Measurements from ENCODE around the gene OTUB1. TPM values are rescaled to one million over a fixed set of nuclear protein-coding genes. Genes with fewer than 3 reads are reported as not detected.

Gene OTUB1
- total and polyA plus RNA-seq, 2 of the 4 experiments (the other 2 are of a cell fraction) = 69.0 to 168 TPM

GRCh38 chr11:64004590-64004984 lies 18.3 kb downstream of the OTUB1 start:
- ChIA-PET POLR2A (ENCODE audit: unreplicated experiment) (no interaction called here), CTCF (no interaction called here)
- Histone ChIP-seq H2BK120ac (ENCODE audit: low read depth, low read length) (no peak overlapping the region), H3K4ac (ENCODE audit: low read depth, low read length) (no peak overlapping the region), H3K14ac (replicated peaks; ENCODE audit: low read depth, low read length) (no peak overlapping the region), H4K20me1 (ENCODE audit: insufficient read depth, low read length) (peaks cover 5% of the 10 kb centered on the region), H3K9me1 (ENCODE audit: insufficient read depth, low read length) (0 out of 2 replicates have a peak, but pooled peaks cover 3% of the 10 kb centered on the region), H3K56ac (ENCODE audit: extremely low read depth, insufficient read depth, low read length) (no peak overlapping the region), H2BK20ac (ENCODE audit: low read depth, low read length) (no peak overlapping the region), H3K18ac (ENCODE audit: low read depth, low read length) (no peak overlapping the region), H4K91ac (ENCODE audit: insufficient read depth, low read depth, low read length) (no peak overlapping the region), H4K8ac (ENCODE audit: low read depth in 2 of 2, low read length in 2 of 2) (no peak overlapping the region), H3K27me3 (ENCODE audit: control insufficient read depth, insufficient read depth, low read length) (no peaks in the 10 kb centered on the region), H2AK5ac (ENCODE audit: low read depth, low read length) (no peak overlapping the region), H3K23ac (ENCODE audit: low read depth, low read length) (no peak overlapping the region), H3K79me1 (ENCODE audit: low read depth in 1 of 2, low read length in 2 of 2) (peaks cover 0 to 4% of the 10 kb centered on the region in 2 experiments; a peak in 1 of 4 replicates), H3K4me3 (ENCODE audit: insufficient read depth, low read depth, low read length) (no peak overlapping the region), H2BK5ac (ENCODE audit: low read depth, low read length, poor library complexity, severe bottlenecking) (no peak overlapping the region), H3K4me1 (ENCODE audit: control insufficient read depth, insufficient read depth, low read length) (peaks cover 11% of the 10 kb centered on the region), H3K4me2 (ENCODE audit: low read depth, low read length) (no peak overlapping the region), H2BK15ac (ENCODE audit: low read depth, low read length) (no peak overlapping the region), H3K9ac (ENCODE audit: low read depth, low read length) (no peak overlapping the region), H3K9me3 (ENCODE audit: control insufficient read depth, insufficient read depth, low read length) (no peaks in the 10 kb centered on the region), H2AFZ (replicated peaks; ENCODE audit: low read length, poor library complexity) (no peak overlapping the region), H2AK9ac (replicated peaks; ENCODE audit: low read depth, low read length, poor library complexity) (peak overlapping the region; percentile 52), H3K27ac (ENCODE audit: insufficient read depth, low read length) (no peak overlapping the region), H4K5ac (ENCODE audit: low read depth, low read length) (no peak overlapping the region), H3K36me3 (ENCODE audit: control insufficient read depth, insufficient read depth, low read length) (no peaks in the 10 kb centered on the region)
- no peak for ATAC-seq (ENCODE audit: low read depth)
- intact Hi-C loops (cut with micrococcal nuclease) (loop anchor here (1.0 to 10.0 kb wide), 2 partner anchors 144 to 300 kb away; partner anchors contain the start of genes CATSPERZ and ESRRA), dilution Hi-C loops (cut with HindIII; ENCODE audit: low sequenced_read_pairs, unreplicated experiment) (no loop called here), in situ Hi-C loops (cut with MboI; ENCODE audit: low sequenced_read_pairs) (no loop called here)
- no peak for TF ChIP-seq CTCF (conservative IDR thresholded peaks at IDR 0.05; ENCODE audit: low read depth, low read length)
- no peak for TF ChIP-seq MXI1 (IDR thresholded peaks at IDR 0.05; ENCODE audit: borderline replicate concordance, low read depth, low read length)
- TF ChIP-seq RAD21 (IDR thresholded peaks at IDR 0.05; ENCODE audit: low read length) = no peak
- no peak for TF ChIP-seq FOS (IDR thresholded peaks at IDR 0.05; ENCODE audit: low read depth, low read length)
- TF ChIP-seq RCOR1 (IDR thresholded peaks at IDR 0.05; ENCODE audit: insufficient replicate concordance, low read length) = no peak
- no peak for TF ChIP-seq SMC3 (IDR thresholded peaks at IDR 0.05; ENCODE audit: low read depth, low read length)
- TF ChIP-seq MAZ (IDR thresholded peaks at IDR 0.05; ENCODE audit: borderline replicate concordance, low read depth, low read length) = no peak
- no peak for TF ChIP-seq RFX5 (IDR thresholded peaks at IDR 0.05; ENCODE audit: low read depth, low read length)
- no peak for TF ChIP-seq MAFK (IDR thresholded peaks at IDR 0.05; ENCODE audit: low read depth, low read length)
- TF ChIP-seq BHLHE40 (IDR thresholded peaks at IDR 0.05; ENCODE audit: low read depth, low read length) = no peak
- TF ChIP-seq CHD1 (IDR thresholded peaks at IDR 0.05; ENCODE audit: low read depth, low read length) = no peak
- TF ChIP-seq POLR2A (IDR thresholded peaks at IDR 0.05; ENCODE audit: low read depth, low read length) = no peak
- TF ChIP-seq CEBPB (IDR thresholded peaks at IDR 0.05; ENCODE audit: low read depth, low read length) = no peak
- no peak for TF ChIP-seq NFE2L2 (IDR thresholded peaks at IDR 0.05; ENCODE audit: low read depth, low read length)
- no peak for TF ChIP-seq ELK1 (IDR thresholded peaks at IDR 0.05; ENCODE audit: borderline replicate concordance, low read depth, low read length)
- no peak for TF ChIP-seq USF2 (IDR thresholded peaks at IDR 0.05; ENCODE audit: low read depth, low read length)
- no peak for DNase-seq
- no CpG with 5 or more reads among the region's 4 CpGs for WGBS, 2 experiments (ENCODE audit: extremely low coverage in 2 of 2, insufficient read length in 1 of 2)
- no TSS peak for BruUV-seq (replicated peaks)
